ENCODE measurements around the gene GATB. TPM values are rescaled to one million over a fixed set of nuclear protein-coding genes. Genes with fewer than 3 reads are reported as not detected.
"Not testable (repeated sequence)": the region's sequence is repeated elsewhere in the genome, so short reads cannot be mapped to it uniquely, and the experiment has no call there.

GATB gene
- total RNA-seq, 5 donors from 2014 or later (not counting 1 experiment from before 2014, with no cell fraction given): 9.6 to 15.3 (median 12.7) TPM

GRCh38 chr4:151744614-151745013 is 16.2 kb downstream of the GATB start:
- WGBS (ENCODE audit: insufficient coverage): no CpG with 5 or more reads among the region's 1 CpG
- POLR2A ChIA-PET: no interaction called here
- Mint-ChIP-seq H3K27ac (no peak overlapping the region), H3K27me3 (no peaks in the 10 kb centered on the region), H3K4me1 (no peaks in the 10 kb centered on the region), H3K9me3 (no peaks in the 10 kb centered on the region), H3K4me3 (no peak overlapping the region), H3K36me3 (peaks cover 40% of the 10 kb centered on the region)
- no peak overlapping the region for H3K27ac ChIP-seq (ENCODE audit: low read length)
- peaks cover 5 to 10% of the 10 kb centered on the region in 2 donors for H3K36me3 ChIP-seq (ENCODE audit: control insufficient read depth in 2 of 2, extremely low read depth in 1 of 2, insufficient read depth in 1 of 2, low read length in 1 of 2)
- H3K4me1 ChIP-seq (ENCODE audit: control insufficient read depth in 1 of 2, extremely low read depth in 1 of 2, insufficient read depth in 2 of 2, low read length in 2 of 2): no peaks in the 10 kb centered on the region
- CTCF ChIA-PET: no interaction called here
- ATAC-seq (replicated peaks in 1 of 4): no peak
- no peaks in the 10 kb centered on the region for H3K27me3 ChIP-seq (replicated peaks in 1 of 2; ENCODE audit: control insufficient read depth in 2 of 2, extremely low read depth in 1 of 2, insufficient read depth in 2 of 2, low read length in 1 of 2)
- DNase-seq: no peak
- no peak overlapping the region for H3K4me3 ChIP-seq (ENCODE audit: control insufficient read depth in 1 of 2, extremely low read depth in 1 of 2, low read length in 1 of 2)
- no peaks in the 10 kb centered on the region for H3K9me3 ChIP-seq

- no peak for DNase-seq
- peaks cover 43% of the 10 kb centered on the region for H3K36me3 Mint-ChIP-seq
- no peaks in the 10 kb centered on the region for H3K27me3 Mint-ChIP-seq
- H3K36me3 ChIP-seq (ENCODE audit: control insufficient read depth in 2 of 2, extremely low read depth in 1 of 2, insufficient read depth in 1 of 2, low read length in 1 of 2): peaks cover 8 to 10% of the 10 kb centered on the region in 2 donors
- H3K9me3 ChIP-seq: no peaks in the 10 kb centered on the region
- H3K27ac Mint-ChIP-seq: no peak overlapping the region
- H3K4me3 Mint-ChIP-seq: no peak overlapping the region
- no peak overlapping the region for H3K27ac ChIP-seq (ENCODE audit: low read length)
- H3K4me3 ChIP-seq (ENCODE audit: control insufficient read depth in 1 of 2, extremely low read depth in 1 of 2, low read length in 1 of 2): no peak overlapping the region
- CTCF ChIA-PET: no interaction called here
- POLR2A ChIA-PET: no interaction called here
- no CpG with 5 or more reads among the region's 4 CpGs for WGBS (ENCODE audit: insufficient coverage)
- H3K4me1 Mint-ChIP-seq: no peaks in the 10 kb centered on the region
- H3K9me3 Mint-ChIP-seq: peaks cover 0 to under 1% (median 0%) of the 10 kb centered on the region in 3 donors
- H3K27me3 ChIP-seq (replicated peaks in 1 of 2; ENCODE audit: control insufficient read depth in 2 of 2, extremely low read depth in 1 of 2, insufficient read depth in 2 of 2, low read length in 1 of 2): no peaks in the 10 kb centered on the region
- H3K4me1 ChIP-seq (ENCODE audit: control insufficient read depth in 1 of 2, extremely low read depth in 1 of 2, insufficient read depth in 2 of 2, low read length in 2 of 2): no peaks in the 10 kb centered on the region
- no peak for ATAC-seq (replicated peaks in 1 of 4)
Observed at GRCh38 chr4:151743894-151744293, 16.9 kb downstream of the GATB start.

- H3K36me3 ChIP-seq (ENCODE audit: control insufficient read depth in 2 of 2, extremely low read depth in 1 of 2, insufficient read depth in 1 of 2, low read length in 1 of 2): peaks cover 8 to 10% of the 10 kb centered on the region in 2 donors
Observed at GRCh38 chr4:151743128-151743854, 17.5 kb downstream of the GATB start.

GRCh38 chr4:151738720-151739517 is 21.9 kb downstream of the GATB start:
- H3K4me3 ChIP-seq (ENCODE audit: control insufficient read depth in 1 of 2, extremely low read depth in 1 of 2, low read length in 1 of 2): no peak overlapping the region
- Mint-ChIP-seq H3K4me1 (peaks cover 0 to 6% (median 0%) of the 10 kb centered on the region in 3 donors), H3K4me3 (no peak overlapping the region), H3K9me3 (peaks cover 9 to 32% (median 21%) of the 10 kb centered on the region in 3 donors), H3K36me3 (peaks cover 77% of the 10 kb centered on the region), H3K27ac (no peak overlapping the region), H3K27me3 (no peaks in the 10 kb centered on the region)
- no peaks in the 10 kb centered on the region for H3K9me3 ChIP-seq
- WGBS (ENCODE audit: insufficient coverage): 93% methylated on average over 3 of the region's 8 CpGs
- H3K27me3 ChIP-seq (replicated peaks in 1 of 2; ENCODE audit: control insufficient read depth in 2 of 2, extremely low read depth in 1 of 2, insufficient read depth in 2 of 2, low read length in 1 of 2): no peaks in the 10 kb centered on the region
- no peak for DNase-seq
- H3K36me3 ChIP-seq (ENCODE audit: control insufficient read depth in 2 of 2, extremely low read depth in 1 of 2, insufficient read depth in 1 of 2, low read length in 1 of 2): peaks cover 5 to 10% of the 10 kb centered on the region in 2 donors
- ChIA-PET POLR2A (no interaction called here), CTCF (interaction anchor here in 1 of 2 donors (1.1 kb wide), 1 partner anchor 10 kb away, joined by 3 read pairs; no protein-coding TSS in a partner anchor)
- H3K4me1 ChIP-seq (ENCODE audit: control insufficient read depth in 1 of 2, extremely low read depth in 1 of 2, insufficient read depth in 2 of 2, low read length in 2 of 2): no peaks in the 10 kb centered on the region
- no peak overlapping the region for H3K27ac ChIP-seq (ENCODE audit: low read length)
- ATAC-seq (replicated peaks in 1 of 4): no peak

More at GRCh38 chr4:151743128-151743854, 17.5 kb downstream of the GATB start:
- H3K36me3 Mint-ChIP-seq: peaks cover 49% of the 10 kb centered on the region
- Histone ChIP-seq H3K27me3 (replicated peaks in 1 of 2; ENCODE audit: control insufficient read depth in 2 of 2, extremely low read depth in 1 of 2, insufficient read depth in 2 of 2, low read length in 1 of 2) (no peaks in the 10 kb centered on the region), H3K4me1 (ENCODE audit: control insufficient read depth in 1 of 2, extremely low read depth in 1 of 2, insufficient read depth in 2 of 2, low read length in 2 of 2) (no peaks in the 10 kb centered on the region), H3K27ac (ENCODE audit: low read length) (no peak overlapping the region), H3K4me3 (ENCODE audit: control insufficient read depth in 1 of 2, extremely low read depth in 1 of 2, low read length in 1 of 2) (no peak overlapping the region), H3K9me3 (no peaks in the 10 kb centered on the region)
- no CpG with 5 or more reads among the region's 3 CpGs for WGBS (ENCODE audit: insufficient coverage)
- no peaks in the 10 kb centered on the region for H3K4me1 Mint-ChIP-seq
- DNase-seq (no peak), ATAC-seq (replicated peaks in 1 of 4) (no peak)
- no peak overlapping the region for H3K4me3 Mint-ChIP-seq
- ChIA-PET POLR2A (no interaction called here), CTCF (no interaction called here)
- H3K27me3 Mint-ChIP-seq: no peaks in the 10 kb centered on the region
- no peak overlapping the region for H3K27ac Mint-ChIP-seq
- H3K9me3 Mint-ChIP-seq: peaks cover 0 to 7% (median 0%) of the 10 kb centered on the region in 3 donors

- H3K36me3 ChIP-seq (ENCODE audit: control insufficient read depth in 2 of 2, extremely low read depth in 1 of 2, insufficient read depth in 1 of 2, low read length in 1 of 2): peaks cover 5 to 10% of the 10 kb centered on the region in 2 donors
- 95% methylated on average over 2 of the region's 2 CpGs for WGBS (ENCODE audit: insufficient coverage)
- CTCF ChIA-PET; H3K27ac Mint-ChIP-seq; H3K27ac ChIP-seq (ENCODE audit: low read length); H3K4me3 Mint-ChIP-seq; ATAC-seq (replicated peaks in 1 of 4); POLR2A ChIA-PET; H3K27me3 ChIP-seq (replicated peaks in 1 of 2; ENCODE audit: control insufficient read depth in 2 of 2, extremely low read depth in 1 of 2, insufficient read depth in 2 of 2, low read length in 1 of 2); H3K9me3 ChIP-seq; H3K4me1 Mint-ChIP-seq; H3K27me3 Mint-ChIP-seq; DNase-seq; H3K4me1 ChIP-seq (ENCODE audit: control insufficient read depth in 1 of 2, extremely low read depth in 1 of 2, insufficient read depth in 2 of 2, low read length in 2 of 2); H3K4me3 ChIP-seq (ENCODE audit: control insufficient read depth in 1 of 2, extremely low read depth in 1 of 2, low read length in 1 of 2): not testable (repeated sequence)
- H3K9me3 Mint-ChIP-seq: peaks cover 9 to 32% (median 21%) of the 10 kb centered on the region in 3 donors
- peaks cover 81% of the 10 kb centered on the region for H3K36me3 Mint-ChIP-seq
Observed at GRCh38 chr4:151736852-151737251, 24.0 kb downstream of the GATB start.

- Mint-ChIP-seq H3K9me3 (peaks cover 9 to 32% (median 21%) of the 10 kb centered on the region in 3 donors), H3K27ac (no peak overlapping the region), H3K4me3 (no peak overlapping the region), H3K27me3 (no peaks in the 10 kb centered on the region), H3K4me1 (peaks cover 0 to 9% (median 0%) of the 10 kb centered on the region in 3 donors), H3K36me3 (peaks cover 76% of the 10 kb centered on the region)
- POLR2A ChIA-PET: no interaction called here
- no peak overlapping the region for H3K27ac ChIP-seq (ENCODE audit: low read length)
- H3K9me3 ChIP-seq: no peaks in the 10 kb centered on the region
- ATAC-seq (replicated peaks in 1 of 4) (no peak), DNase-seq (no peak)
- no peak overlapping the region for H3K4me3 ChIP-seq (ENCODE audit: control insufficient read depth in 1 of 2, extremely low read depth in 1 of 2, low read length in 1 of 2)
- no peaks in the 10 kb centered on the region for H3K4me1 ChIP-seq (ENCODE audit: control insufficient read depth in 1 of 2, extremely low read depth in 1 of 2, insufficient read depth in 2 of 2, low read length in 2 of 2)
- no CpG with 5 or more reads among the region's 1 CpG for WGBS (ENCODE audit: insufficient coverage)
- CTCF ChIA-PET: no interaction called here
- H3K36me3 ChIP-seq (ENCODE audit: control insufficient read depth in 2 of 2, extremely low read depth in 1 of 2, insufficient read depth in 1 of 2, low read length in 1 of 2): peaks cover 5 to 8% of the 10 kb centered on the region in 2 donors
- H3K27me3 ChIP-seq (replicated peaks in 1 of 2; ENCODE audit: control insufficient read depth in 2 of 2, extremely low read depth in 1 of 2, insufficient read depth in 2 of 2, low read length in 1 of 2): no peaks in the 10 kb centered on the region
Observed at GRCh38 chr4:151736361-151736760, 24.4 kb downstream of the GATB start.

Measured in T-cell (primary cell).